DOHH2 (cell line): ENCODE measurements around the gene UBL4A.
A peak's percentile ranks its signal among the peaks of the same experiment; 100 is the strongest.

ENCODE experiments used
- H3F3A ChIP-seq: fragments of 200-600 bp; sonication (generic), shearing (Covaris generic); 2 replicates; pipeline ENCODE4 v1.6.0; 2016; ENCODE audit warnings: antibody characterized with exemption, mild to moderate bottlenecking; ENCODE audit not compliant: control insufficient read depth, insufficient read depth
- H3K27ac ChIP-seq: fragments of 200-600 bp; sonication (generic); 2 replicates; pipeline ENCODE4 v1.5.1; 2014; ENCODE audit warnings: low read depth, mild to moderate bottlenecking, low read length, moderate library complexity
- H3K27me3 ChIP-seq: fragments of 200-600 bp; sonication (generic); 2 replicates; pipeline ENCODE4 v1.6.1; 2014; ENCODE audit warnings: mild to moderate bottlenecking, low read length, mixed read lengths; ENCODE audit not compliant: control insufficient read depth
- H3K36me3 ChIP-seq: fragments of 200-600 bp; sonication (generic); 2 replicates; pipeline ENCODE4 v1.6.1; 2014; ENCODE audit warnings: mild to moderate bottlenecking, low read length, moderate library complexity, mixed read lengths; ENCODE audit not compliant: control insufficient read depth
- H3K4me1 ChIP-seq: fragments of 200-600 bp; sonication (generic); 2 replicates; pipeline ENCODE4 v1.6.1; 2014; ENCODE audit warnings: mild to moderate bottlenecking, low read length, mixed read lengths; ENCODE audit not compliant: control insufficient read depth
- H3K4me2 ChIP-seq: fragments of 200-600 bp; sonication (generic); 2 replicates; pipeline ENCODE4 v1.6.0; 2014; ENCODE audit warnings: mild to moderate bottlenecking, low read length, moderate library complexity
- H3K4me3 ChIP-seq: fragments of 200-600 bp; sonication (generic); 2 replicates; pipeline ENCODE4 v1.5.1; 2014; ENCODE audit warnings: mild to moderate bottlenecking, low read length, mixed read lengths
- H3K79me2 ChIP-seq: fragments of 200-600 bp; sonication (generic); 2 replicates; pipeline ENCODE4 v1.6.1; 2014; ENCODE audit warnings: mild to moderate bottlenecking, low read length, mixed read lengths; ENCODE audit not compliant: control insufficient read depth
- H3K9me2 ChIP-seq: fragments of 200-600 bp; sonication (generic); replicated peaks from 2 replicates; pipeline ENCODE4 v1.6.1; 2014; ENCODE audit warnings: mild to moderate bottlenecking, low read length, mixed read lengths; ENCODE audit not compliant: control insufficient read depth
- H3K9me3 ChIP-seq: fragments of 200-600 bp; sonication (generic); 2 replicates; pipeline ENCODE4 v1.6.1; 2014; ENCODE audit warnings: antibody characterized with exemption, low read length, mixed read lengths; ENCODE audit not compliant: control insufficient read depth, insufficient read depth
- H4K20me1 ChIP-seq: fragments of 200-600 bp; sonication (generic); 2 replicates; pipeline ENCODE4 v1.6.0; 2014; ENCODE audit warnings: low read depth, mild to moderate bottlenecking, antibody characterized with exemption, low read length, moderate library complexity; ENCODE audit not compliant: control insufficient read depth, insufficient read depth
- EZH2phosphoT487 ChIP-seq: fragments of 200-600 bp; sonication (generic); IDR thresholded peaks from 2 replicates; pipeline ENCODE4 v1.6.1; 2017; ENCODE audit warnings: borderline replicate concordance, mild to moderate bottlenecking, antibody characterized with exemption, low read length, moderate library complexity, mixed read lengths
- TF ChIP-seq, protein P1 (sequence below): fragments of 200-600 bp; sonication (generic); IDR thresholded peaks from one replicate; pipeline ENCODE4 v1.5.1; 2014; ENCODE audit warnings: antibody characterized with exemption, mild to moderate bottlenecking, low read depth, low read length; ENCODE audit not compliant: poor library complexity, severe bottlenecking

UBL4A gene

DNA sequence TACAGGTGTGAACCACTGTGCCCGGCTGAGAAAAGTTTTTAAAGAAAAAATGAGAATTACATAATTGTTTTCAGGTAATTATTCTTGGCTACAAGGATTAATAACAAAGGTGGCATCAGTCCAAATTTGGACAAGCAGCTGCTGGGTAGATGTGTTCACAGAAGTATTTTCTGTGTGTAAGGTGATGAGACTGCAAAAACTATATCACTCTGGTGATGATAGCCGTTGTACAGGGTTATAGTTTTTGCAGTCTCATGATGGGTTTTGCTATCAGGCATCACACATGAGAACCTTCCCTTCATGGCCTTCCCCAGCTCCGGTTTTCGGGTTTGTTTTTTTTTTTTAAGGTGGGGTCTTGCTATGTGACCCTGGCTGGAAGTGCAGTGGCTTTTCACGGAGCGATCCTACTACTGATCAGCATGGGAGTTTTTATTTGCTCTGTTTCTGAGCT, 9.1 kb upstream of the UBL4A start:
- 0 out of 2 replicates have a peak overlapping the region, but pooled peaks have one; percentile 15 for H3K4me3 ChIP-seq
- H3F3A ChIP-seq: peaks cover 17% of the 10 kb centered on the region
- H3K27me3 ChIP-seq: no peaks in the 10 kb centered on the region
- peak overlapping the region; percentile 89; the same call in 1 of the 2 replicates for H3K27ac ChIP-seq
- H3K9me2 ChIP-seq: no peaks in the 10 kb centered on the region
- no peaks in the 10 kb centered on the region for H3K79me2 ChIP-seq
- no peaks in the 10 kb centered on the region for H4K20me1 ChIP-seq
- no peaks in the 10 kb centered on the region for H3K9me3 ChIP-seq
- H3K4me2 ChIP-seq: peak overlapping the region; percentile 41
- H3K36me3 ChIP-seq: no peaks in the 10 kb centered on the region
- TF ChIP-seq, protein P1, sequence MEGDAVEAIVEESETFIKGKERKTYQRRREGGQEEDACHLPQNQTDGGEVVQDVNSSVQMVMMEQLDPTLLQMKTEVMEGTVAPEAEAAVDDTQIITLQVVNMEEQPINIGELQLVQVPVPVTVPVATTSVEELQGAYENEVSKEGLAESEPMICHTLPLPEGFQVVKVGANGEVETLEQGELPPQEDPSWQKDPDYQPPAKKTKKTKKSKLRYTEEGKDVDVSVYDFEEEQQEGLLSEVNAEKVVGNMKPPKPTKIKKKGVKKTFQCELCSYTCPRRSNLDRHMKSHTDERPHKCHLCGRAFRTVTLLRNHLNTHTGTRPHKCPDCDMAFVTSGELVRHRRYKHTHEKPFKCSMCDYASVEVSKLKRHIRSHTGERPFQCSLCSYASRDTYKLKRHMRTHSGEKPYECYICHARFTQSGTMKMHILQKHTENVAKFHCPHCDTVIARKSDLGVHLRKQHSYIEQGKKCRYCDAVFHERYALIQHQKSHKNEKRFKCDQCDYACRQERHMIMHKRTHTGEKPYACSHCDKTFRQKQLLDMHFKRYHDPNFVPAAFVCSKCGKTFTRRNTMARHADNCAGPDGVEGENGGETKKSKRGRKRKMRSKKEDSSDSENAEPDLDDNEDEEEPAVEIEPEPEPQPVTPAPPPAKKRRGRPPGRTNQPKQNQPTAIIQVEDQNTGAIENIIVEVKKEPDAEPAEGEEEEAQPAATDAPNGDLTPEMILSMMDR: no peak
- peaks cover 62% of the 10 kb centered on the region for H3K4me1 ChIP-seq

- H3K9me3 ChIP-seq: no peaks in the 10 kb centered on the region
- peaks cover 4% of the 10 kb centered on the region for H3K79me2 ChIP-seq
Measured at GRCh38 chrX:154494715-154495114, 8.3 kb upstream of the UBL4A start.

DNA sequence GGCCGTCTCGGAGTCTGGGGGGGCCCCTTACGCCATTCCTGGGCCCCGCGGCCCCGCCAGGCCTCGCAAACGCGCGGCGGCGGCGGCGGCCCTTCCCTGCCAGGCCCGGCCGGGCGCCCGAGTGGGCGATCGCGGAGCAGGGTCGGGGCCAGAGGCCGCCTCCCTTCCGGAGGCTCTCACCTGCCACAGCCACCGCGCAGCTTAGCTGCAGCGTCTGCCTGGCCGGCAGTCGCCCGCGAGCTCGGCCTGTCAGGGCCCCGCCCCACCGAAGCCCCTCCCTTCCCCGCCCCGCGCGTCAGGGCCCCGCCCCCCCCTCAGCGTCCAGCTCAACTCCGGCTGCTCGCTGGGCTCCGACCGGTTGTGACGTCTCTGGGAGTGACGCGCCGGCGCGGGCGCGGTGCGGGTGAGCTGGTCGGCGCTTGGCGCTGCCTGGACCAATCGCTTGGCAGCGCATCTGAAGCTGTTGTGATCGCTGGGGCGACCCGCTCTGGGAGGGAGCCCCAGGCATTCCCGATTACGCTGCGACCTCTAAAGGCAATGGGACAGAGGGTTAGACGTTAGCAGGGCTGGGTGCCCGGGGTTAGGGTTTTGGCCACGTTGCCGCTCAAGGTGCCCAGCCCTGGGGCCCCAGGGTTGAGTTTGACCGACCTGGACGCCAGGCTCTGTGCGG, 4.1 kb upstream of the UBL4A start, which contains the start of gene SLC10A3:
TSS of gene SLC10A3 (minus strand) at position 216 of the 670 bp plus-strand sequence. CDS start 1,689 bp downstream, outside the sequence.
- H3K4me1 ChIP-seq: peaks cover 37% of the 10 kb centered on the region
- H3K27me3 ChIP-seq: no peaks in the 10 kb centered on the region
- no peaks in the 10 kb centered on the region for H4K20me1 ChIP-seq
- H3K9me2 ChIP-seq: no peaks in the 10 kb centered on the region
- peak within 1 kb of the TSS; percentile 90 for H3K4me2 ChIP-seq
- H3K27ac ChIP-seq: peak within 1 kb of the TSS; percentile 67
- H3K36me3 ChIP-seq: peaks cover 12% of the 10 kb centered on the region
- peaks cover 41% of the 10 kb centered on the region for H3K79me2 ChIP-seq
- H3F3A ChIP-seq: no peaks in the 10 kb centered on the region
- TF ChIP-seq, protein P1: no peak
- no peak for TF ChIP-seq EZH2phosphoT487
- peak within 1 kb of the TSS; percentile 92 for H3K4me3 ChIP-seq
- H3K9me3 ChIP-seq: no peaks in the 10 kb centered on the region

More at GRCh38 chrX:154494715-154495114, 8.3 kb upstream of the UBL4A start:
- no peaks in the 10 kb centered on the region for H4K20me1 ChIP-seq
- no peak overlapping the region for H3K27ac ChIP-seq
- TF ChIP-seq, protein P1: no peak
- no peak for TF ChIP-seq EZH2phosphoT487
- no peaks in the 10 kb centered on the region for H3K9me2 ChIP-seq
- peaks cover 15% of the 10 kb centered on the region for H3F3A ChIP-seq
- no peak overlapping the region for H3K4me3 ChIP-seq
- H3K36me3 ChIP-seq: peaks cover 2% of the 10 kb centered on the region; the same call in 1 of the 2 replicates
- peaks cover 57% of the 10 kb centered on the region for H3K4me1 ChIP-seq
- H3K27me3 ChIP-seq: no peaks in the 10 kb centered on the region
- H3K4me2 ChIP-seq: no peak overlapping the region
